H1 (cell line): ENCODE results near the gene KIF13A. TPM values are rescaled to one million over a fixed set of nuclear protein-coding genes. Genes with fewer than 3 reads are reported as not detected.

Source experiments
- CTCF ChIA-PET: fragments of 300-600 bp; sonication (Branson Sonifier 250); formaldehyde crosslinking; loops from one replicate; lab custom pipeline; 2021; ENCODE audit not compliant: partially characterized antibody; lab: Charles Lee
- POLR2A ChIA-PET: fragments of 300-600 bp; sonication (Branson Sonifier 250); formaldehyde crosslinking; loops from one replicate; lab custom pipeline; 2021; ENCODE audit warnings: inconsistent platforms; ENCODE audit not compliant: partially characterized antibody; lab: Charles Lee
- DNase-seq, 2 experiments: peaks; one replicate each; pipeline versions ENCODE4 v3.0.0 to v3.0.0-alpha.2; 2010 to 2022; ENCODE audit warnings: low spot score in 2 of 2, low read depth in 1 of 2, mixed read lengths in 1 of 2
- FAIRE-seq: peaks from 2 replicates; lab custom pipeline; 2011; peaks lifted over from hg19 to GRCh38; lab: Jason Lieb, UNC
- H2AFZ ChIP-seq: 2 replicates; pipeline ENCODE4 v1.8.1; 2012; ENCODE audit warnings: low read length, inconsistent platforms
- H2AK5ac ChIP-seq: 2 replicates; pipeline ENCODE4 v1.6.1; 2013; ENCODE audit warnings: low read depth, low read length
- H2BK120ac ChIP-seq: replicated peaks from 2 replicates; pipeline ENCODE3; 2013; ENCODE audit warnings: low read depth, low read length, inconsistent platforms
- H2BK12ac ChIP-seq: 2 replicates; pipeline ENCODE4 v1.6.1; 2013; ENCODE audit warnings: low read depth, low read length
- H2BK15ac ChIP-seq: 2 replicates; pipeline ENCODE4 v1.6.1; 2013; ENCODE audit warnings: low read length
- H2BK20ac ChIP-seq: 2 replicates; pipeline ENCODE4 v1.6.1; 2013; ENCODE audit warnings: low read length
- H2BK5ac ChIP-seq: 2 replicates; pipeline ENCODE4 v1.6.1; 2013; ENCODE audit warnings: low read depth, low read length
- H3K14ac ChIP-seq: 2 replicates; pipeline ENCODE4 v1.6.1; 2013; ENCODE audit warnings: inconsistent platforms; ENCODE audit not compliant: insufficient read length
- H3K18ac ChIP-seq: 2 replicates; pipeline ENCODE4 v1.6.1; 2013; ENCODE audit warnings: low read length; ENCODE audit errors: extremely low read depth
- H3K23ac ChIP-seq: 2 replicates; pipeline ENCODE4 v1.6.1; 2013; ENCODE audit warnings: inconsistent platforms; ENCODE audit not compliant: insufficient read length
- H3K23me2 ChIP-seq: 2 replicates; pipeline ENCODE4 v1.6.1; 2013; ENCODE audit warnings: low read depth, low read length
- H3K27ac ChIP-seq: 2 replicates; pipeline ENCODE4 v1.6.1; 2011; ENCODE audit warnings: low read depth, low read length, inconsistent platforms
- H3K27me3 ChIP-seq, 4 experiments: replicated peaks in 1 of 4; 1 replicate in 1 of 4; 2 replicates in 3 of 4; pipeline versions ENCODE4 v1.6.1 to v1.8.1; 2011 to 2013; ENCODE audit warnings: low read length in 3 of 4, mild to moderate bottlenecking in 3 of 4, inconsistent platforms in 2 of 4, mixed read lengths in 2 of 4, moderate library complexity in 1 of 4; ENCODE audit not compliant: control insufficient read depth in 3 of 4, insufficient read depth in 3 of 4; ENCODE audit errors: extremely low read depth in 1 of 4
- H3K36me3 ChIP-seq, 4 experiments: 2 replicates each; pipeline versions ENCODE4 v1.6.1 to v1.8.1; 2011 to 2013; ENCODE audit warnings: mild to moderate bottlenecking in 4 of 4, low read length in 3 of 4, moderate library complexity in 2 of 4, control low read depth in 1 of 4, inconsistent platforms in 1 of 4; ENCODE audit not compliant: insufficient read depth in 4 of 4, control insufficient read depth in 2 of 4
- H3K4ac ChIP-seq: replicated peaks from 2 replicates; pipeline ENCODE3; 2013; ENCODE audit warnings: low read length, low read depth, mixed read lengths, inconsistent platforms; ENCODE audit not compliant: insufficient read length
- H3K4me1 ChIP-seq, 4 experiments: replicated peaks in 1 of 4; 1 replicate in 1 of 4; 2 replicates in 3 of 4; pipeline versions ENCODE4 v1.6.1 to v1.8.1; 2011 to 2013; ENCODE audit warnings: low read length in 3 of 4, inconsistent platforms in 2 of 4, mixed read lengths in 1 of 4; ENCODE audit not compliant: insufficient read depth in 4 of 4, control insufficient read depth in 3 of 4
- H3K4me2 ChIP-seq, 2 experiments: 2 replicates each; pipeline versions ENCODE4 v1.6.1 to v1.8.1; 2011 to 2013; ENCODE audit warnings: low read depth in 2 of 2, low read length in 2 of 2, control low read depth in 1 of 2, inconsistent platforms in 1 of 2, mild to moderate bottlenecking in 1 of 2; ENCODE audit not compliant: insufficient read depth in 1 of 2
- H3K4me3 ChIP-seq, 4 experiments: fragments of 200-600, 300-600 bp in 1 of 4; sonication (generic), shearing (Covaris generic), sonication (Bioruptor Twin) in 1 of 4; 2 replicates each; pipeline versions ENCODE4 v1.5.1 to v1.8.1; 2011 to 2016; ENCODE audit warnings: low read length in 4 of 4, low read depth in 3 of 4, control low read depth in 2 of 4, inconsistent platforms in 2 of 4, mild to moderate bottlenecking in 2 of 4, mixed read lengths in 1 of 4, moderate library complexity in 1 of 4; ENCODE audit not compliant: insufficient read depth in 2 of 4; ENCODE audit errors: extremely low read depth in 1 of 4
- H3K56ac ChIP-seq: replicated peaks from 2 replicates; pipeline ENCODE3; 2013; ENCODE audit warnings: low read depth, mild to moderate bottlenecking, mixed read lengths, low read length, inconsistent platforms; ENCODE audit not compliant: insufficient read length
- H3K79me1 ChIP-seq: 2 replicates; pipeline ENCODE4 v1.6.1; 2013; ENCODE audit warnings: low read depth, low read length, control low read depth
- H3K79me2 ChIP-seq, 2 experiments: 2 replicates each; pipeline versions ENCODE4 v1.6.1 to v1.8.1; 2012 to 2013; ENCODE audit warnings: low read length in 2 of 2, mild to moderate bottlenecking in 2 of 2, inconsistent platforms in 1 of 2; ENCODE audit not compliant: insufficient read depth in 2 of 2, control insufficient read depth in 1 of 2
- H3K9ac ChIP-seq, 4 experiments: replicated peaks in 1 of 4; 1 replicate in 1 of 4; 2 replicates in 3 of 4; pipeline versions ENCODE4 v1.6.1 to v1.8.1; 2011 to 2013; ENCODE audit warnings: low read depth in 3 of 4, low read length in 3 of 4, control low read depth in 2 of 4, mild to moderate bottlenecking in 2 of 4, moderate library complexity in 2 of 4, inconsistent platforms in 1 of 4; ENCODE audit errors: extremely low read depth in 1 of 4
- H3K9me3 ChIP-seq, 2 experiments: 2 replicates each; pipeline versions ENCODE4 v1.6.1 to v1.8.1; 2012 to 2013; ENCODE audit warnings: mild to moderate bottlenecking in 2 of 2, moderate library complexity in 2 of 2, control low read depth in 1 of 2, inconsistent platforms in 1 of 2, low read depth in 1 of 2, low read length in 1 of 2, mixed read lengths in 1 of 2; ENCODE audit not compliant: insufficient read depth in 2 of 2
- H4K20me1 ChIP-seq, 2 experiments: replicated peaks in 1 of 2; 2 replicates each; pipeline versions ENCODE3 to v1.8.1; 2011 to 2013; ENCODE audit warnings: inconsistent platforms in 2 of 2, low read length in 2 of 2, mild to moderate bottlenecking in 1 of 2; ENCODE audit not compliant: insufficient read depth in 2 of 2, control insufficient read depth in 1 of 2
- H4K5ac ChIP-seq: 2 replicates; pipeline ENCODE4 v1.6.1; 2013; ENCODE audit warnings: low read length, low read depth, mixed read lengths, inconsistent platforms; ENCODE audit not compliant: insufficient read length
- H4K8ac ChIP-seq: 2 replicates; pipeline ENCODE4 v1.8.0; 2013; ENCODE audit warnings: mild to moderate bottlenecking, moderate library complexity, low read length, inconsistent platforms; ENCODE audit not compliant: insufficient read depth; ENCODE audit errors: extremely low read depth
- H4K91ac ChIP-seq: replicated peaks from 2 replicates; pipeline ENCODE3; 2013; ENCODE audit warnings: low read length, mixed read lengths, inconsistent platforms; ENCODE audit not compliant: insufficient read length
- BCL11A ChIP-seq, 2 experiments: IDR thresholded peaks; one replicate each; pipeline ENCODE4 v1.6.1; 2011; ENCODE audit warnings: low read depth in 2 of 2, low read length in 2 of 2, mild to moderate bottlenecking in 2 of 2
- ZNF274 ChIP-seq: IDR thresholded peaks from 2 replicates; pipeline ENCODE4 v1.7.0; 2012; ENCODE audit warnings: low read length, borderline replicate concordance; ENCODE audit errors: extremely low read depth
- WGBS, 2 experiments: shearing (Covaris generic) in 1 of 2; methylation state at CpG; one replicate each; pipeline versions ENCODE4 v1.1.6 to v1.1.7; 2013 to 2015; ENCODE audit warnings: low lambda C conversion rate in 2 of 2, mixed read lengths in 2 of 2, inconsistent platforms in 1 of 2, low coverage in 1 of 2, missing lambda C conversion rate in 1 of 2; ENCODE audit not compliant: insufficient replicate concordance in 2 of 2, insufficient coverage in 1 of 2, insufficient read length in 1 of 2; ENCODE audit errors: extremely low coverage in 1 of 2, missing lambda C conversion rate in 1 of 2; 5-methylcytosine and 5-hydroxymethylcytosine counted together
- polyA plus RNA-seq, 7 experiments: library from polyadenylated mRNA; depleted of rRNA in 3 of 7; stranded (reverse) in 5 of 7; unstranded in 2 of 7; fragments of >200 nt in 5 of 7; fragments of 200-250 nt in 2 of 7; gene quantifications; 1 replicate in 5 of 7; 2 replicates in 1 of 7; 4 replicates in 1 of 7; pipeline versions ENCODE4 v1.2.1 to v1.2.3, GENCODE V29; 2011 to 2013; ENCODE audit warnings: missing spikeins in 2 of 7, mixed read lengths in 2 of 7
- total RNA-seq: library from RNA; stranded (reverse); fragmentation: NEBNext Ultra II Directional; extraction: Animal tissue kit (Norgen Biotek cat#: 25700); gene quantifications from 2 replicates; pipeline ENCODE4 v1.2.1, GENCODE V29; 2021

The KIF13A gene
- total and polyA plus RNA-seq, 2 of the 8 experiments (the other 6 are each of a cell fraction or from before 2014, with no cell fraction given) = 14.7 to 40.8 TPM

DNA sequence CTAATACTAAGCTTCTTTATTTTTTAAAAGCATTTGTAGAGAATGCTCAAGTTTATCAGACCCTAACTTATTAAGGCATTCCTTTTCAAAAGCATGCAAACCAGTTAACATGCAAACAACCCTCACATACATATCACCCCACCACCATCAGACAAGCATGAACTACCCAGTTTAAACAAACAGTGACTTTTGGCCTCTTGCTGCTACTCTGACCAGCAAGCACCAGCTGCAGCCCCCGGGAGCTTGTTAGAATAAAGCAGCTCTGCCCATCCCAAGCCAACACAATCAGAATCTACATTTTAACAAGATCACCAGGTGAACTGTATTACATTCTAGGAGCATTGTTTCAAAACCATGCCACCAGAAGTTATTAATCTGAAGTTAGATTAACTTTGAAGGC, 274.9 kb downstream of the KIF13A start:
- WGBS, 2 experiments = 96% methylated on average over 1 of the region's 1 CpG; no CpG with 5 or more reads in 1 of the 2 experiments
- CTCF ChIA-PET = interaction anchor here (1.1 to 1.9 kb wide), 2 partner anchors 10 to 411 kb away, joined by 4 to 7 read pairs; no protein-coding TSS in a partner anchor
- H2AFZ ChIP-seq = no peak overlapping the region

More for the DNA sequence above, 274.9 kb downstream of the KIF13A start:
- Histone ChIP-seq H4K5ac (no peak overlapping the region), H3K4me3 (no peak overlapping the region), H2BK5ac (no peak overlapping the region), H3K23me2 (no peaks in the 10 kb centered on the region), H3K23ac (no peak overlapping the region), H3K4me1 (peaks cover 0 to 3% (median 2%) of the 10 kb centered on the region in 4 experiments; a peak in 3 of 7 replicates), H2BK120ac (peak overlapping the region; percentile 21), H3K79me1 (no peaks in the 10 kb centered on the region), H3K27me3 (no peaks in the 10 kb centered on the region), H2BK15ac (no peak overlapping the region), H3K36me3 (no peaks in the 10 kb centered on the region), H3K56ac (no peak overlapping the region), H4K20me1 (no peaks in the 10 kb centered on the region), H3K4me2 (no peak overlapping the region), H3K27ac (no peak overlapping the region), H2BK12ac (no peak overlapping the region), H3K14ac (no peak overlapping the region), H4K91ac (no peak overlapping the region), H3K9ac (no peak overlapping the region), H2AK5ac (no peak overlapping the region), H3K18ac (no peak overlapping the region), H2BK20ac (no peak overlapping the region), H3K9me3 (no peaks in the 10 kb centered on the region), H4K8ac (no peak overlapping the region), H3K79me2 (no peaks in the 10 kb centered on the region), H3K4ac (no peak overlapping the region)
- TF ChIP-seq BCL11A (IDR thresholded peaks at IDR 0.05; ENCODE audit: low read depth in 2 of 2, low read length in 2 of 2) (no peak), ZNF274 (no peak)
- POLR2A ChIA-PET = no interaction called here
- FAIRE-seq (no peak), DNase-seq (no peak)
